GM19468 (cell line): ENCODE measurements around the gene STXBP6.

Experiments used
- ATAC-seq: cut with Tn5 transposase; IDR thresholded peaks from one replicate; pipeline ENCODE4 v1.9.1; 2021; ENCODE audit warnings: mild to moderate bottlenecking, moderate library complexity, moderate number of reproducible peaks; ENCODE audit not compliant: unreplicated experiment; ENCODE audit errors: extremely low read depth

Gene STXBP6

DNA sequence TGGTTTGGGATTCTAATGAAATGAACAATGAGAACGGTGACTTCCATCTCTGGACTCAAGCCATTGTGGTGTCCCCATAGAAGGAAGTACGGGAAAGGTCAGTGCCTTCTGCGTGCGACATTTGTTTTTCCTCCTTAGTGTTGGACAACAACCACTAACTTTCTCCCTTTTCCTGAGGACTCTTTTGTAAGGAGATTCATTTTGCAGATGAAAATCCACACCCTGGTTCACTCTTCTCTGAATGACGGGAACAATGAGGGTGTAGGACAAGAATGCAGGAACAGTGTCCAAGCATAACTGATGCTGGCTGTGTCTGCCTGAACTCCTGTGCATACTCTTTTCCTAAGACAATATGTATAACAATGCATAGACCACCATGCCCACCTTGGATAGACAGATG, 176.4 kb downstream of the STXBP6 start:
- no peak for ATAC-seq

DNA sequence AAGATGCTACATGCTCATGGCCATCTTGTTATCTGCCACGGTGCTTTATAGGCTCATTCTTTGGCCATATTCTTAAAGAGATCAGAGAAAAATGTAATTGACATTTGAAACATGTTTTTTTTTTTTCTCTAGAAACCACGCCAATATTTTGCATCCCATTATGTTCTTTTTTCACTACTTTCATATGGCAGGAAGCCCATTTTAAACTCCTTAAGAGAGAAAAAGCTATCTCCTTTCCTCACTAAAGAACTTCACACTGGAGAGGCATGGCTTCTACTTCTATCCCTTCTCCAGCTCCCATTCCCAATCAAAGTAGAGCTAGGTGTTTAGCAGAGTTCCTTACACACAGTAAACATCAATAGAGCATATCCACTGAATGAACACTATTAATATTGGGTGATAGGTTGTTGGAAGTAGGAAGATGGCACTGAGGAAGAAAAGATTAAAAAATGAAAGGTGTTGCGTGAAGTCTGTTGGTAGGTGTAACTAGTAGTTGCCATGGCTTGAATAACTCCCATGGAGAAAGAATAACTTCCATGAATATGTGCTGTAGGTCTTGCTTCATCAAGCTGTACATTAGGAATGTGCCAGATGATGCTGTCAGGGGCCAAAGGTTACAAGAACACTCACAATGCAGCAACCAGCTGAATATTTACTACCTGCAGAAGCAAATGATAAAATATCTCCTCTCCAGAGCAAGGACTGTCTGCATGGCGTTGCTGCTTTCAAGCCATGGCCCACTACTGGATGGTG, 178.8 kb downstream of the STXBP6 start:
- ATAC-seq, result no peak

DNA sequence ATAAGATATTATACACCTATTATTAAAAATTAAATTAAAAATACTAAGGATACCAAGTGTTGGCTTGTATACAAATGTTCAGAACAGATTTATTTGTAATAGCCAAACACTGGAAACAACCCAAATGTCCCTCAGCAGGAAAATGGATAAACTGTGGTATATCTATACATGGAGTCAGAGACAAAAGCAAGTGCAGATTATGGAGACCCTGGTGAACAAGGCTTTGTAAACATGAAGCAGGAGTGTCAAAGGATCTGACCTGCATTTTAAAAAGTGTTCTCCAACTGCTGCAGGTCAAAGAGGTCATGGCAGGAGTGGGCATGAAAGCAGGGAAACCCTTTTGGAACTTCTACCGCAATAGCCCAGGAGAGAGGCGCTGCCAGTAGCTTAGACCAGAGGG, 181.6 kb downstream of the STXBP6 start:
- ATAC-seq, result no peak

DNA sequence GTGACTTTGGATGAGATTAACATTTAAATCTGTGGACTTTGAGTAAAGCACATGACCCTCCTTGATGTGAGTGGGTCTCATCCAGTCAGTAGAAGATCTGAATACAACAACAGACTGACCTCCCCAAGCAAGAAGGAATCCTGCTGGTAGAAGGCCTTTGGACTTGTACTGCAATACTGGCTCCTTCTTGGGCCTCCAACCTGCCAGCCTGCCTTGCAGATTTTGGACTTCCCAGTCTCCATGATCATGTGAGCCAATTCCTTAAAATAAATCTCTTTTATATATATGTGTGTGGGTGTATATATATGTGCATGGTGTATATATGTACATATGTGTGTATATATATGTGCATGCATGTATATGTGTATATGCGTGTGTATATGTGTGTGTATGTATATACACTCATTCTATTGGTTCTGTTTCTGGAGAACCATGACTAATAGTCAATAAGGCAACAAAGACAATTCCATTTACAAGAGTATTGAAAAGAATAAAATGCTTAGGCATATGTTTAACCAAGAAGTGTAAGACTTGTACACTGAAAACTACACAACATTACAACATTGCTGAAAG, 183.8 kb downstream of the STXBP6 start:
- no peak for ATAC-seq

DNA sequence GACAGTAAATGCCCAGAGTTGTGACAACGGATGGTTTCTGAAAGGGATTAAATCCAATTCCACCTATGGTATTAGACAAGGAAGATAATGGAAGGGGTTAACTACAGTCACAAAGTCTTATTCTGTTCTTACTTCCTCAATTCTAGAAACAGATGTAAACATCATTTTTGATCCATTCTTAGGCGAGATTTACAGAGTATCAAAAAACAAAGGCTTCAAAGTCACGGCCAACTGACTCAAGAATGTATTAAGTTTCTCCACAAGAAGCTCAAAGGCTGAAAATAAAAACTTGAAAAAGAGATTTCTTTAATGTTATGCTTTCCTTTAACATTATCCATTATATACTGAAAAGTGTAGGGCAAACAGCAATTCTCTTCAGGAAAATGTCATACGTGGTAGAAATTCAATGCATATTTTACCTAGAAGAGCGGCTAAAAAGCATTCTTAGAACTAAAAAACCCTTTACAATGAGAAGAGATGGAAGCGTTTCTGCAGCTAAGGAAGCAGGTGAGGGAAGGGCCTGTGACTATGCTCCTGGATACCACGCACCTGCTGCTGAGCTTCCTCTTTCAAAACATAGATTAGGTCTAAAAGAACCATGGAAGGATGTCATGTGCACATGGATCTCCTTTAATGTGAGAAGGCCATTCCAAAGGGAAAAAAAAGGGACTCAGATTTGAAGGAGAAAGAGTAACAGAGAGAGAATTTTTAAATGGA, 185.8 kb downstream of the STXBP6 start:
- ATAC-seq, result no peak

DNA sequence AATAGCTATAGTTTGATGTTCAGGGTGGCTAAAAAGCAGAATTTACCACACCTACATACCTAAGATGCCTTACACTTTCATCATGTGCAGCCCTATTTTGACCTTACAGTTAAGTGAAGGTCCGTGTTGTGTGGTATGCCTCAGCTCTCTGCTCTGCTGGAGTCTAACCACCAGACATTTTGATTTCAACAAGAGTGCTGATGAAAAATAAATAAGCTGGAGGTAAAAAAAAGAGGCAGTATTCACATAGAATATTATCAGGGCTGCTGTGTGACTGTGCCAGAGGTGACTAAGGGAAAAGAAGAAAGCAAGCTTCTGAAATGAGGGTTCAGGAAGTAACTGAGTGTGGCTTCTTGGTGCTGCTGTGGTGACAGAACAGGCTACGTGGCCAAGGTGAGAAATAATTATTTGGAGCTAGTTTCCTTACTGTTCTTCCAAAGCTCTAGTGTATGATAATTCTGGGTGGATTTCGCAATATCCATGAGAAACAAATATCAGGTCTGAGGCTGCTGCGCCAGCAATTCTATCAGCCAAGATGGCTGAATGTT, 188.8 kb downstream of the STXBP6 start:
- no peak for ATAC-seq

DNA sequence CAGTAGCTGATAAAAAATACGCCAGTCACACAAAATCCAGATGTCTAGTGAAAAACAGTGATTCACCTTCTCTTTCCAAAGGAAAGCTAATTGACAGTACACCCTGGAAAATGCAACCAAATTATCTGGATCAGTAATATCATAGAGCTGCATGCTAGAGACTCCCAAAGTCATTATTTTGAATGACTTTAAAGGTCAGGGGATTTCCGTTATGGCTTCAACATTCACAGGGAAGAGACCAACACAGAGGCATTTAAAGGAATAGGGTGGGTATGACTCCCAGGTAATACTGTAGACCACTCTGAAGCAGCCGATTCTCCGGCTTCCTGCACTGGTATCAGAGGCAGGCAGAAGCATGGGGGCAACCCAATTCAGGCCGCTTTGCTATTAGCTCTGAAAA, 190.4 kb downstream of the STXBP6 start:
- no peak for ATAC-seq

DNA sequence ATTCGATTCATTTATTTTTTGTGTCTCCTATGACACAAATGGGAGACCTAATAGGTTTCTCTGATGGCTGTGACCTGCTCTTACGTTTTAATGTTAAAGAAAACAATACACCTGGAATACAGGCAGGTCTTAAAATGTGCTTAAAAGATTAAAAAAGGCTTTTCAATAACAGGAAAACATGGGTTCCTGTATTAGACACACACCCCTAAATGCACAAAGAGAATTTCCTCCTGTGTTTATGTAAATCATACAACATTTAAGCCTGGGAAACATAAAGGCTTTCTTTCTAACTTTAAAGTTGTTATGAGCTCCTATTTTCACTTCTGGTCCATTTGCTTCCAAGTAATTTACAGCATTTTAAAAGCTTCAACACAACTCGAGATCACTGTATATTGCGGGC, 191.3 kb downstream of the STXBP6 start:
- ATAC-seq, result no peak

DNA sequence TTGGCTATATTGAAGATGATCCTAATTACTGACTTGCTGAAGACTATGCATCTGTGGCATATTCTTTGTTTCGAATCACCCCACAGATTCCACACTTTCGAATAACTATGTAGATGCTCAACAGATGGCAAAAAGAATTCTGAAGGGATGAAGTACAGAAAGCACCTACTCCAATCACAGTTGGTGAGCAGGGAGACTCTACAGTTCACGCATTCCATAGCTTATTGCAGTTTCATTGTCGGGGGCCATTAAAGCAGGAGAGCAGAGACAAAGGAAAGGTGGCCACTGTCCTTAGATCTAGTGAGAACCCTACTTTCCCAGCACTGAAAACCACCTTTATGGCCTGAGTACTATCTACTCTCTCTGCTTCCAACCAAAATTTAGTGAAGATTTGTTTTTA, 191.9 kb downstream of the STXBP6 start:
- ATAC-seq, result no peak

DNA sequence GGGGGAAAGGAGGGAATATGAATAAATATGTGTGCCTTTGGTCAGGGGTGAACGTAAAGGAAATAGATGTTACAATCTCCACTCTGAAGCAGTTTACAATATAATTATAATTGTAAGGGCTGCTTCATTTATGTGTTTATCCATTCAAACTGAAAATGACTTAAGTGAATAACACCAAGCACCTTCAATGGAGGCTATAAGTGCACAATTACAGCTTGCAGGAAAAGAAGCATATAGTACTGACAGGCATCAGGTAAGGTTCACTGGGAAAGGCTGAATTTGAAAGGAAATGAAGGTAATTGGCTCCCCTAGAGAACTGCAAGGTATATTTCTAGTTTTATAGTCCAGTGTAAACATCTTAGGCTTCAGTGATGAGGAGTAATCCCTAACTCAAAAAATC, 192.7 kb downstream of the STXBP6 start:
- ATAC-seq, result no peak

DNA sequence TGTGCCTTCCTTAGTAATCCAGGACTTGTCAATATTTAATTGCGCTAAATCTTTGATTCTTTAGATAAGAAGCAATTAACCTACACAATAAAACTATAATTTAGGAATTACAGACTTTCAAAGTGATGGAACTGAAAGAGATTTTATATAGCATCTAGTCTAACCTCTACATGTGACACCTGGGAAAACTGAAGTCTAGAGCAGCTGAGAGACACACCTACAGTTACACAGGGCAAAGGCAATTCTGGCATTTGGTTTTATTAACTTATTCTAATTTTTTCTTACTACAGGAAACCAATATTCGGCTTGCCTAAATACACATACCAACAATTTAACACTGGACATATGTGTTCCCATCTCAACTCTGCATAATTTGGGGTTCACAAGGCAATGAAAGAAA, 196.5 kb downstream of the STXBP6 start:
- no peak for ATAC-seq

DNA sequence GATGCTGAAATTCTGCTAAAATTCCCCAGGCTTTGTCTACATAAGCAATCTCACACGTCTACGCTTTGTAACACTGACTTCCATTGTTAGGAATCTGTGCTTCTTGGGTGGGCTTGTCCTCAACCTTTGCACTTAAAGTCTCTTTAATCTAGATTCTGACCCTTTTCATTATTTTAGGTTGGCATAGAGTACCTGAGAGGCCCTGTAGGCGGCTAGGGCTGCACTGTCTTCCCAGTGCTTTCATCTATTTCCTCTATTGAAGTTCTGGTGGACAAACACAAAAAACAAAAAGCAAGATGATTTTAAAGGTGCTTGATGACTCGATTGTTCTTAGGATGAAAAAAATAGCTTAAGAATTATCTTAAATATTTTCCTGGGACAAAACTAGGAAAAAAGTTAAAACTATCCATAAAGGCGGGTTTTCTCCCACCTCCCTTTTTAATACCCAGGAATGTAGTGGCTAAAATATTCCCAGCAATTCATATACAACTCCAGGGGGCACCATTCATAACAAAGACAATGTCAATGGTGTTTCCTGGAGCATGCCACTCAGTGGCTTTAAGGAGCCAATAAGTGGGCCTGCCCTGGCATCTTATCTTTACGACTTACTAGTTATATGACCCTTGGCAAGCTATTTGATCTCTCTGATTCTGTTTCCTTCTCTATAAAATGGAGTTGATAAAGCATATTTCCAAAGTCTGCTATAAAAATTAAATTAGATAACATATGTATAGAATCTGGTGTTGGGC, 197.5 kb downstream of the STXBP6 start:
- no peak for ATAC-seq

DNA sequence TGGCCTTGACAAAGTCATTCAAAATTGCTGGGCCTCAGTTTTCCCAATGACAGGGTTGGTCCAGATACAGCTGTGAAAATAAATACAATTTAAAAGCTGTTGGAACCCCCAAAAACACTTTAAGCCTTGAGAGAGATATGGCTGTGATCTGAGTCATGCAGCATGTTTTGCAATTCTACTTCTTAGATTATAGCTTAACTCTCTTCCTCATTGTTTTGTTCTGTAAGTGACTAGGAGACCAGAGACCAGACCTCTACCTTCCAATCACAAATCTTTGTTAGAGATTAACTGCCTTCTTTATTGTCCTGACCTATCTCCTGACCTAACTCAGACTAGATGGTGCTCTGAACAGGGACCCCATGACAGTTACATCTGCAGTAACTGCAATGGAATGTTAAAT, 198.1 kb downstream of the STXBP6 start:
- ATAC-seq, result no peak

DNA sequence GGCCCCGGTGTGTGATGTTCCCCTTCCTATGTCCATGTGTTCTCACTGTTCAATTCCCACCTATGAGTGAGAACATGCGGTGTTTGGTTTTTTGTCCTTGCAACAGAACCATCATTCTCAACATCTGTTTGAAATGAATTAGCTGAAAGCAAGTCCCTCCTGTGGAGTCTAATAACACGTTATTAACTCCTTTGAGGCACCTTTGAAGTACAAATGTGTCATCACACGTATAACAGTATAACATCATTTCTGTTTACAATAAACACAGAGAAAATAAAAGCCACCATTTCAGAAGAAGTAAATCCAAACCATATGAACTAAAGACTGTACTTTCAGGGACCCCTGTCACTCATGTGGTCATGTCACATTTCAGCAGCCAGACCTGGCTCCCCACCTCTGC, 198.5 kb downstream of the STXBP6 start:
- ATAC-seq, result no peak

DNA sequence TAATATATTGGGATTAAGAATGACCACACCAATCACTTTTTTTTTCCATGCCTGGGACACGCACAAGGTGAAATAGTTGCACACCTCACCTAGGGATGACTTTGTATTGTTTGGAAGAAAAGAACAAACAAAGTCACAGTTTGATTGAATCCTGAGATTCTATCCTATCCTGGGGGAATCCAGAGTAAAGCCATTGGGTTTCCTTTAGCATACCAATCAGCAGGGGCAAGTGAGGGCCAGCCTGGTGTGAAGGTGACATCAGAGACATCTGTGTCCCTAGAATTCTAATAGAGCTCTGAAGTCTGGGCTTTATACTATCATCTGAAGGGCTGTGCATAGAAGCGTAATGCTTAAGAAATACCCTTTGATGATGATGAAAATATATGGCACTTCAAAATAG, 199.9 kb downstream of the STXBP6 start:
- no peak for ATAC-seq

DNA sequence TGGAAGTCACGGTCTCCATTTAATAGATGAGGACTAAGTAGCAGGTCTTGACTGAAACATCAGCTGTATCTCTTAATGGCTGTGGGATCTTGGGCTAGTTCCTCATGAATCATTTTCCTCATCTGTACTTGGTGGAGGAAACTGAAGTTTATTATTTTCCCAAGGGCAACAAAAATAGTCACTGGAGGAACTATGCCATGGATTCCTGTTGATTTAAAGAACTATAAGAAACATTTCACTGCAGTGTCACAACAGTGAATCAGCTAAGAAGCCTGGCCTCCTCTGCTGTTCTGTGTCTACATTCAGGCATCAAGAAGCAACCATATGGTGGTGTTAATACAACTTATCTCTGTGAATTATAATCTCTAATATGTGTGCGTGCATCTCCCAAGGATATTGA, 200.5 kb downstream of the STXBP6 start:
- ATAC-seq, result no peak

DNA sequence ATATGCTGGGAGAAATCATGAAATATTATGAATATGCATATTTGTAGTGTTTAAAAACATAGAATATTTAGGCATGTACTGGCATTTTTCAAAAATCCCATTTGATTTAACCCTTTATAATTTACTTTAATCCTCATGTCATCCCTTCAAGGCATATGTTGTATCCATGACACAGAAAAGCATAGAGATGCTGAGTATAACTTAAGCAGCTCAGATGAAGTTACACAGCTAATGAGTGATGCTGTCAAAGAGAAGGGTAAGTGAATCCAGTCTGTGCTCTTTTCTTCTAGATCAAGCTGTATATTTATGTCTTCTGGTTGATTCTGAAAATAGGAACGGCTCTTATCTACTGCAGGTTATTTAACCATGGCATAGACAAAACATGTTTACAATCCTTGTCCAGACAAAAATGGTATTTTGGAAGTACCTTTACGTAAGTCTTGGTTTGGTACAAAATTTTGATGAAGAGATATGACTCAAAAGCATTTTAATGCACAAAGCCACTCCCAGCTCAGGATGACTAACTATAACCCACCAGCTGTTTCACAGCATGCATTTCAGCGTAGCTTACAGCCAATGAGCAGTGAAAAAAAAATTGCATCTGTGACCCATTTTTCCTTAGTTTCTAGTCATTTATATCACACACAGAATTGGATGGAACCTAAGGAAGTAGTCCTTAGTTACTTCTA, 201.7 kb downstream of the STXBP6 start:
- no peak for ATAC-seq

DNA sequence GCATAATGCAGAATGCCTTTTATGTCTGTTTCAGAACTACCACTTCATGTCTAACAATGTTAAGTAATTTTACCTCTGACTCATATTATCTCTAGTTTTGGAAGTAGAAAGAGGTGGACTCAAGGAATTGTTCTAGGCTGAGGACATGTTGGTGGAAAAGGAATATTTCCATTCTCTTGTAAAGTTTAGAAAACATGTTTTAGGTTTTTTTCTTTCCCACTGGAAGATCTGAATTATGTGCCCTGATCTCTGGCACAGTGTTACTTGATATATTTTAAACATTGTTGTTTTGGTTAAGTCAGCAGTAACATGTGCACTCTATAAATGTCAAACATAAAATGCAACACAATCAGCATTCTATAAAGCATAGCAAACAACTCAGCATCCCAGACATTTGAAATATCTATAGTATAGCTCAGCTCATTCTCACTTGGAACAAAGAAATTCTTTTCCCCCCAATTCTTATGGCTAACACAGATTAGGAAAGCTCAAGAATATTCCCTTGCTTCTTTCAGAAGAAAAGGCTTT, 202.3 kb downstream of the STXBP6 start:
- no peak for ATAC-seq

DNA sequence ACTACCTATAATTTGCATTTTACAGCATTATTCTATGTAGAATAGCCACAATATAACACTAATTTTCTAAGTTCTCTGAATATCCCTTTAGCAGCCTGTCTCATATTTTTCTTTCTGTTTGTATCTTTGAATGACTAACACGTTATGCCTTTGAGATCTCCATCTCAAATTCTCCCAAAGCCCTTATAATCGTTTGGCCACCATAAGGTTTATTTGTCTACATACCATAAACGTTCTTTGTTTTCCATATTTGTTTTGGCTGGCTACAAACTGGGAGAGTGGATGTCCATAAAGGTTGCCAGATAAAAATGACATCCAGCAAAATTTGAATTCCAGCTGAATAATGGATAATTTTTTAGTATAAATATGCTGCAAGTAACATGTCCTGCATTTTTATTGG, 203.7 kb downstream of the STXBP6 start:
- no peak for ATAC-seq

DNA sequence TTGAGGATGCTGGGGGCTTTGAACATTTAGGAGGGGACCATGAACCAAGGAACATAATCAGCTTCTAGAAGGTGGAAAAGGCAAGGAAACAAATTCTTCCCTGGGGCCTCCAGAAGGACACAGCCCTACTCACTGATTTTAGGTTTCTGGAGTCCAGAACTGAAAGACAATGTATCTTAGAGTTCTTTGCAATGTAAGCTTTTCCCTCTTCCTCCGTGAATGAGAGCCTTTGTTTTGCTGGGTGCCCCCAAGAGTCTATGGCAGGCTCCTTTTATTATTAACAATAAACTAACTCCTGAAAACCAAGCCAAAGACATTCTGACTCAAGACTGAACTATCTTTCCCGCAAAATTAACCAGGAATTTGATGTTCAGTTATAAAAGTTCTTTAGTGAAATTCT, 204.1 kb downstream of the STXBP6 start:
- ATAC-seq, result no peak
